ENCODE results near the gene ALB.

The ALB gene

GRCh38 chr4:73458184-73459047 lies 54.3 kb downstream of the ALB start:
- no peaks in the 10 kb centered on the region for H3K79me2 ChIP-seq
- no peaks in the 10 kb centered on the region for H3K36me3 ChIP-seq (ENCODE audit: control insufficient read depth, insufficient read depth, low read length)
- H3K9me3 ChIP-seq (ENCODE audit: control insufficient read depth, low read length): no peaks in the 10 kb centered on the region
- no peak overlapping the region for H2AFZ ChIP-seq
- H3K27ac ChIP-seq: no peak overlapping the region
- H3K4me3 ChIP-seq (ENCODE audit: low read depth, low read length): no peak overlapping the region
- no peak overlapping the region for H3K4me2 ChIP-seq (ENCODE audit: low read length)
- H3K9ac ChIP-seq: no peak overlapping the region
- H3K4me1 ChIP-seq: no peaks in the 10 kb centered on the region
- TF ChIP-seq, protein P1, sequence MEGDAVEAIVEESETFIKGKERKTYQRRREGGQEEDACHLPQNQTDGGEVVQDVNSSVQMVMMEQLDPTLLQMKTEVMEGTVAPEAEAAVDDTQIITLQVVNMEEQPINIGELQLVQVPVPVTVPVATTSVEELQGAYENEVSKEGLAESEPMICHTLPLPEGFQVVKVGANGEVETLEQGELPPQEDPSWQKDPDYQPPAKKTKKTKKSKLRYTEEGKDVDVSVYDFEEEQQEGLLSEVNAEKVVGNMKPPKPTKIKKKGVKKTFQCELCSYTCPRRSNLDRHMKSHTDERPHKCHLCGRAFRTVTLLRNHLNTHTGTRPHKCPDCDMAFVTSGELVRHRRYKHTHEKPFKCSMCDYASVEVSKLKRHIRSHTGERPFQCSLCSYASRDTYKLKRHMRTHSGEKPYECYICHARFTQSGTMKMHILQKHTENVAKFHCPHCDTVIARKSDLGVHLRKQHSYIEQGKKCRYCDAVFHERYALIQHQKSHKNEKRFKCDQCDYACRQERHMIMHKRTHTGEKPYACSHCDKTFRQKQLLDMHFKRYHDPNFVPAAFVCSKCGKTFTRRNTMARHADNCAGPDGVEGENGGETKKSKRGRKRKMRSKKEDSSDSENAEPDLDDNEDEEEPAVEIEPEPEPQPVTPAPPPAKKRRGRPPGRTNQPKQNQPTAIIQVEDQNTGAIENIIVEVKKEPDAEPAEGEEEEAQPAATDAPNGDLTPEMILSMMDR (IDR thresholded peaks at IDR 0.05): no peak
- no peaks in the 10 kb centered on the region for H3K27me3 ChIP-seq (ENCODE audit: control insufficient read depth, insufficient read depth, low read length)

GRCh38 chr4:73459048-73459421 lies 54.9 kb downstream of the ALB start:
- TF ChIP-seq, protein P1 (IDR thresholded peaks at IDR 0.05): no peak
- no peaks in the 10 kb centered on the region for H3K27me3 ChIP-seq (ENCODE audit: control insufficient read depth, insufficient read depth, low read length)
- H3K9me3 ChIP-seq (ENCODE audit: control insufficient read depth, low read length): no peaks in the 10 kb centered on the region
- H3K4me2 ChIP-seq (ENCODE audit: low read length): no peak overlapping the region
- no peaks in the 10 kb centered on the region for H3K36me3 ChIP-seq (ENCODE audit: control insufficient read depth, insufficient read depth, low read length)
- H3K27ac ChIP-seq: no peak overlapping the region
- no peaks in the 10 kb centered on the region for H3K79me2 ChIP-seq
- H2AFZ ChIP-seq: no peak overlapping the region
- H3K4me1 ChIP-seq: no peaks in the 10 kb centered on the region
- H3K9ac ChIP-seq: no peak overlapping the region
- no peak overlapping the region for H3K4me3 ChIP-seq (ENCODE audit: low read depth, low read length)

GRCh38 chr4:73460913-73461522 lies 56.9 kb downstream of the ALB start:
- no peak overlapping the region for H3K27ac ChIP-seq
- H3K9me3 ChIP-seq (ENCODE audit: control insufficient read depth, low read length): no peaks in the 10 kb centered on the region
- H3K4me1 ChIP-seq: no peaks in the 10 kb centered on the region
- no peak overlapping the region for H3K4me2 ChIP-seq (ENCODE audit: low read length)
- H3K79me2 ChIP-seq: no peaks in the 10 kb centered on the region
- TF ChIP-seq, protein P1 (IDR thresholded peaks at IDR 0.05): no peak
- no peak overlapping the region for H2AFZ ChIP-seq
- H3K36me3 ChIP-seq (ENCODE audit: control insufficient read depth, insufficient read depth, low read length): no peaks in the 10 kb centered on the region
- no peak overlapping the region for H3K9ac ChIP-seq
- no peak overlapping the region for H3K4me3 ChIP-seq (ENCODE audit: low read depth, low read length)
- H3K27me3 ChIP-seq (ENCODE audit: control insufficient read depth, insufficient read depth, low read length): no peaks in the 10 kb centered on the region

GRCh38 chr4:73468170-73468569 lies 64.1 kb downstream of the ALB start:
- no peak overlapping the region for H3K27ac ChIP-seq
- H3K9ac ChIP-seq: no peak overlapping the region

More at GRCh38 chr4:73468170-73468569, 64.1 kb downstream of the ALB start:
- no peaks in the 10 kb centered on the region for H3K4me1 ChIP-seq
- H3K79me2 ChIP-seq: no peaks in the 10 kb centered on the region
- TF ChIP-seq, protein P1 (IDR thresholded peaks at IDR 0.05): no peak
- H3K36me3 ChIP-seq (ENCODE audit: control insufficient read depth, insufficient read depth, low read length): no peaks in the 10 kb centered on the region
- no peak overlapping the region for H2AFZ ChIP-seq
- no peak overlapping the region for H3K4me2 ChIP-seq (ENCODE audit: low read length)
- no peaks in the 10 kb centered on the region for H3K27me3 ChIP-seq (ENCODE audit: control insufficient read depth, insufficient read depth, low read length)
- no peak overlapping the region for H3K4me3 ChIP-seq (ENCODE audit: low read depth, low read length)
- no peaks in the 10 kb centered on the region for H3K9me3 ChIP-seq (ENCODE audit: control insufficient read depth, low read length)
